ENCODE results near the gene INPP5J. TPM values are rescaled to one million over a fixed set of nuclear protein-coding genes. Genes with fewer than 3 reads are reported as not detected.

INPP5J gene
- total RNA-seq, 4 donors from 2014 or later: 0.54 to 5.3 (median 2.1) TPM

DNA sequence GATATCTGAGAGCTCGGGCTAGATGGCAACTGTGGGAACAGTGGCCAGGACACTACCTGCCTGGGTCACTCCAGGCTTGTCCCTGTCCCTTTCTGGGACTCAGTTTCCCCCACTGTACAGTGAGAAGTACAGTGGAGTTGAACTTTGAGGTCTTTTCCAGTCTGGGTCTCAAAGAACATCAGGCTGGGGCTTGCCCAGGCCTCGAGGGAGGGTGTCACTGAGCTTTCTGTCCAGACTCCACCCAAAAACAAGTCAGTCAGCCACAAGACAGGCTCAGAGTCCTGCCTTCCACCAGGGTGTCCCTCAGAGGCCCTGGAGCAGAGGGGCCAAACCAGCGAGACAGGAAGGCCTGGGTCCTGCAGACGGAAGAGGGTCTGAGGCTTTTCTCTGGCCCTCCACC is 19.5 kb downstream of the INPP5J start:
- Histone ChIP-seq H3K27me3 (peaks cover 27% of the 10 kb centered on the region), H3K4me3 (no peak overlapping the region), H3K27ac (no peak overlapping the region), H3K4me1 (no peaks in the 10 kb centered on the region), H3K36me3 (no peaks in the 10 kb centered on the region), H3K9me3 (no peaks in the 10 kb centered on the region)
- ATAC-seq: no peak
- WGBS, 2 donors (ENCODE audit: low coverage in 1 of 2): 100% methylated on average over 1 of the region's 4 CpGs
- TF ChIP-seq EP300 (IDR thresholded peaks at IDR 0.05) (no peak), POLR2AphosphoS5 (IDR thresholded peaks at IDR 0.05) (no peak), POLR2A (IDR thresholded peaks at IDR 0.05) (no peak)
- TF ChIP-seq, protein P1, sequence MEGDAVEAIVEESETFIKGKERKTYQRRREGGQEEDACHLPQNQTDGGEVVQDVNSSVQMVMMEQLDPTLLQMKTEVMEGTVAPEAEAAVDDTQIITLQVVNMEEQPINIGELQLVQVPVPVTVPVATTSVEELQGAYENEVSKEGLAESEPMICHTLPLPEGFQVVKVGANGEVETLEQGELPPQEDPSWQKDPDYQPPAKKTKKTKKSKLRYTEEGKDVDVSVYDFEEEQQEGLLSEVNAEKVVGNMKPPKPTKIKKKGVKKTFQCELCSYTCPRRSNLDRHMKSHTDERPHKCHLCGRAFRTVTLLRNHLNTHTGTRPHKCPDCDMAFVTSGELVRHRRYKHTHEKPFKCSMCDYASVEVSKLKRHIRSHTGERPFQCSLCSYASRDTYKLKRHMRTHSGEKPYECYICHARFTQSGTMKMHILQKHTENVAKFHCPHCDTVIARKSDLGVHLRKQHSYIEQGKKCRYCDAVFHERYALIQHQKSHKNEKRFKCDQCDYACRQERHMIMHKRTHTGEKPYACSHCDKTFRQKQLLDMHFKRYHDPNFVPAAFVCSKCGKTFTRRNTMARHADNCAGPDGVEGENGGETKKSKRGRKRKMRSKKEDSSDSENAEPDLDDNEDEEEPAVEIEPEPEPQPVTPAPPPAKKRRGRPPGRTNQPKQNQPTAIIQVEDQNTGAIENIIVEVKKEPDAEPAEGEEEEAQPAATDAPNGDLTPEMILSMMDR (IDR thresholded peaks at IDR 0.05): no peak

DNA sequence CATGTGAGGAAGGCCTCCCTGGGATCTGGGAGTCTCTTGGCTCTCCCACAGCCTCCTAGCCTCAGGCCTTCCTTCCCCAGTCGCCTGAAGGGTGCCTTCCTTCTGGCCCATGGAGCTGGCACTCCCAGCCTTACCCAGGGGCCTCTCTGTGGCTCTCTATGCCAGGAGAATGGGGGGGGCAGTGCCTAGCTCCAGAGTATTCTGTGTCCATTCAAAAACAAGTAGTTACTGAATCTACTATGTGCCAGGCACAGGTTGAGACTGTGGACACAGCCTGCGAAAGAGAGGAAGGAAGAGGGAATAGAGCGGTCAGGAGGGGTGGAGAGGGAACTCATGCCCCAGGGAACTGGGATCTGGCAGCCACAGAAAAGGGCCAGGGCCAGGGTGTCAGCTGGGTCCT is 20.3 kb downstream of the INPP5J start:
- peaks cover 0 to 5% (median 0%) of the 10 kb centered on the region in 3 donors for H3K4me1 ChIP-seq
- ATAC-seq: no peak
- no peak for TF ChIP-seq POLR2A (IDR thresholded peaks at IDR 0.05)
- TF ChIP-seq, protein P1 (IDR thresholded peaks at IDR 0.05): no peak
- TF ChIP-seq EP300 (IDR thresholded peaks at IDR 0.05): no peak
- TF ChIP-seq POLR2AphosphoS5 (IDR thresholded peaks at IDR 0.05): no peak
- H3K36me3 ChIP-seq: no peaks in the 10 kb centered on the region
- H3K9me3 ChIP-seq: no peaks in the 10 kb centered on the region
- no peak overlapping the region for H3K4me3 ChIP-seq
- H3K27me3 ChIP-seq: peaks cover 23% of the 10 kb centered on the region
- no peak overlapping the region for H3K27ac ChIP-seq
- 76% methylated on average over 2 of the region's 3 CpGs; no CpG with 5 or more reads in 1 of the 2 donors for WGBS, 2 donors (ENCODE audit: low coverage in 1 of 2)

DNA sequence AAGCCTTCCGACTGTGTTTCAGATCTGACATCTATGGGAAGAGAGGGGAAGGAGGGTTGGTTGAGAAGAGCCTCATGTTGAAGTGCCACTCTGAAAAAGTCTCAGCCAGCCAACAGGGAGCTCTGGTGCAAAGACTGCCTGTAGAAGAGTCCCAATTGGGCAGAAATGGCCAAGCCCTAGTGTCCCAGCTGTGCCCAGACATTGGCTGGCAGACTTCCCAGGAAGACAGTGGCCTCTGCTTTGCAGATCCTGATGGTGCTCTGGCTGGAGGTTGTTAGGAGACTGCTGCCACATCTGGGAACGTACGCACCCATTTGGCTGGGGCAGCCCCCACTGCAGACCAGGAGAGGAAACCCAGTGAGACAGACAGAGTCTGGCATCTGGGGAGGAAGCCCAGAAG is 20.8 kb downstream of the INPP5J start:
- no peak for TF ChIP-seq POLR2AphosphoS5 (IDR thresholded peaks at IDR 0.05)
- TF ChIP-seq POLR2A (IDR thresholded peaks at IDR 0.05): no peak
- TF ChIP-seq, protein P1 (IDR thresholded peaks at IDR 0.05): no peak
- TF ChIP-seq EP300 (IDR thresholded peaks at IDR 0.05): no peak
- ATAC-seq: no peak
- Histone ChIP-seq H3K27ac (no peak overlapping the region), H3K9me3 (no peaks in the 10 kb centered on the region), H3K36me3 (no peaks in the 10 kb centered on the region), H3K4me1 (peaks cover 0 to 10% (median 3%) of the 10 kb centered on the region in 3 donors), H3K4me3 (no peak overlapping the region), H3K27me3 (peaks cover 18% of the 10 kb centered on the region)
- 82% methylated on average over 1 of the region's 3 CpGs; no CpG with 5 or more reads in 1 of the 2 donors for WGBS, 2 donors (ENCODE audit: low coverage in 1 of 2)

DNA sequence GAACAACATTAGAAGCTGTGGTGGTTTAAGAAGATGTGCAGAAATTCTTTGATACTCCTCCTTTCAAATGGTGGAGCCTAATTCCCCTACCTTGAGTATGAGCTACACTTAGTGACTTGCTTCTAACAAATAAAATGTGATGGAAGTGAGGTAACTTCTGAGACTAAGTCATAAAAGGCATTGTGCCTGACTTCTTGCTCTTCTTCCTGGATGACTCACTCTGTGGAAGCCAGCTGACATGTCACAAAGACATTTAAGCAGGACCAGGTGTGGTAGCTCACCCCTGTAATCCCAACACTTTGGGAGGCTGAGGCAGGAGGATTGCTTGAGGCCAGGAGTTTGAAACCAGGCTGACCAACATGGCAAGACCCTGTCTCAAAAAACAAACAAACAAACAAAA is 21.5 kb downstream of the INPP5J start:
- Histone ChIP-seq H3K9me3 (no peaks in the 10 kb centered on the region), H3K4me3 (no peak overlapping the region), H3K36me3 (no peaks in the 10 kb centered on the region), H3K27ac (no peak overlapping the region), H3K27me3 (peaks cover 12% of the 10 kb centered on the region), H3K4me1 (peaks cover 0 to 17% (median 6%) of the 10 kb centered on the region in 3 donors)
- TF ChIP-seq, protein P1 (IDR thresholded peaks at IDR 0.05): no peak
- TF ChIP-seq POLR2AphosphoS5 (IDR thresholded peaks at IDR 0.05): no peak
- no peak for ATAC-seq

DNA sequence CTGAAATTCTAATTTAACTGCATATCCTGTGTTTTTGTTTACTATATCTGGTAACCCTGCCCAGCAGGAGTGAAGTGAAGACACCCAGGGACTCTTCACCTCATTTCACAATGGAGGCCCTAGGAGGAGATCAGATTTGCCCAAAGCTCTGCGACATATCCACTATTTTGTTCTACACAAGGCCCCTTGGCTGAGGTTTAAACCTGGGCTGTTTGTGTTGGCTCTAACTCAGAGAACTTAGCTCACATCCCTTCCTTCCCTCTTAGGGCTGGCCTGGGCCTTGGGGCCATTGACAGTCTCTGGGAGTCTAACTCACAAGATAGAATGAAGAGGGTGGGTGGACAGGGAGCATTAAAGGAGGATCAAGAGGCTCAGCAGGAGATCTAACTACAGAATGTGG is 25.7 kb downstream of the INPP5J start:
- Histone ChIP-seq H3K4me3 (no peak overlapping the region), H3K4me1 (peaks cover 0 to 33% (median 6%) of the 10 kb centered on the region in 3 donors), H3K36me3 (no peaks in the 10 kb centered on the region), H3K27ac (peak overlapping the region; percentile 25 to 78 (median 76)), H3K9me3 (no peaks in the 10 kb centered on the region), H3K27me3 (no peaks in the 10 kb centered on the region)
- TF ChIP-seq POLR2AphosphoS5 (IDR thresholded peaks at IDR 0.05): no peak
- TF ChIP-seq, protein P1 (IDR thresholded peaks at IDR 0.05): no peak
- TF ChIP-seq POLR2A (IDR thresholded peaks at IDR 0.05): no peak
- no peak for TF ChIP-seq EP300 (IDR thresholded peaks at IDR 0.05)
- peak; percentile 64 for ATAC-seq
- WGBS, 2 donors (ENCODE audit: low coverage in 1 of 2): 42% methylated on average over 1 of the region's 1 CpG; no CpG with 5 or more reads in 1 of the 2 donors
